Stomach smooth muscle (tissue), 2 donors: ENCODE results near the gene SLC23A2.
"Not testable (repeated sequence)": the region's sequence is repeated elsewhere in the genome, so short reads cannot be mapped to it uniquely, and the experiment has no call there.

Source experiments
- H3K27ac ChIP-seq: one replicate; pipeline ENCODE4 v1.7.0; 2013; ENCODE audit warnings: mild to moderate bottlenecking, low read length, inconsistent platforms
- H3K27me3 ChIP-seq, 2 donors: one replicate each; pipeline ENCODE4 v1.7.0; 2013; ENCODE audit warnings: low read length in 2 of 2; ENCODE audit not compliant: insufficient read depth in 2 of 2, control insufficient read depth in 1 of 2
- H3K36me3 ChIP-seq, 2 donors: one replicate each; pipeline ENCODE4 v1.7.0; 2013; ENCODE audit warnings: low read length in 2 of 2; ENCODE audit not compliant: control insufficient read depth in 2 of 2, insufficient read depth in 2 of 2
- H3K4me1 ChIP-seq: one replicate; pipeline ENCODE4 v1.7.0; 2013; ENCODE audit warnings: low read length; ENCODE audit not compliant: control insufficient read depth, insufficient read depth
- H3K4me3 ChIP-seq, 2 donors: one replicate each; pipeline ENCODE4 v1.7.0; 2013; ENCODE audit warnings: low read length in 2 of 2
- H3K9ac ChIP-seq, 2 donors: one replicate each; pipeline ENCODE4 v1.7.0; 2013; ENCODE audit warnings: low read length in 2 of 2, mild to moderate bottlenecking in 1 of 2
- H3K9me3 ChIP-seq, 2 donors: one replicate each; pipeline ENCODE4 v1.7.0; 2013; ENCODE audit warnings: low read length in 2 of 2; ENCODE audit not compliant: control insufficient read depth in 2 of 2
- donor health status: healthy.
- donor health status: Pancreatic carcinoma.

SLC23A2 gene

DNA sequence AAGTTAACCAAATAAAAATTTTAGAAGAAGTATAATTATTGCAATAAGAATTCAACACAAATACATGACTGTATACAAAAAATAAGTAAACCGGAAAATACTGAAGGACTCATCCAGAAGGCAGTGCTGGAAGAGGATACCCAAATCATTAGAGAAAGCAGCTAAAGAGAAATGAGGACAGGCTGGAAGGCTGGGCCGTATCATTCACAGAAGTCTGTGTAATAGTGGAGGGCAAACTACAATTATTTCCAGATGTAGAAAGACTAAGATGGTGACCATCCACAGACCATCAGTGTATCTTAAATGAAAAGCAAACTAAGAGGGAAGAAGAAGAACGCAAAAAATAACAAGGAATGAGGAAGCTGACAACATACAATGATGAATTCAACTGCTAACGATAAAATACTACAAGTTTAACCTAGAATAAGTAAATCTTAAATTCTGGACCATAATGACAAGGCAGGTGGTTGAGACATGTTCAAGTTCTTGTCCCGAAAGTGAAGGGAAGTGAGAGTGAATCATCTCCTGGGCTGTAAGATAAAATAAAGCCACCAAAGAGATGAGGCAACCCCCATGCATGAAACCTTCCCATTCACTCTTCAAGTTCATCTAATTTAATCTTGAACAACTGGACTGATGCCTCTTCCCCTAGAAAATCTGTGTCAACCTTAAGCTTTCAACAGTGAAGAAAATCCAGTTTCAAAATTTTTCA lies 71.5 kb downstream of the SLC23A2 start:
- H3K27ac ChIP-seq: no peak overlapping the region
- peaks cover 3 to 5% of the 10 kb centered on the region in 2 donors for H3K36me3 ChIP-seq
- H3K27me3 ChIP-seq: no peaks in the 10 kb centered on the region
- H3K4me1 ChIP-seq: peaks cover 12% of the 10 kb centered on the region
- no peak overlapping the region for H3K9ac ChIP-seq
- H3K4me3 ChIP-seq: no peak overlapping the region
- H3K9me3 ChIP-seq: no peaks in the 10 kb centered on the region

DNA sequence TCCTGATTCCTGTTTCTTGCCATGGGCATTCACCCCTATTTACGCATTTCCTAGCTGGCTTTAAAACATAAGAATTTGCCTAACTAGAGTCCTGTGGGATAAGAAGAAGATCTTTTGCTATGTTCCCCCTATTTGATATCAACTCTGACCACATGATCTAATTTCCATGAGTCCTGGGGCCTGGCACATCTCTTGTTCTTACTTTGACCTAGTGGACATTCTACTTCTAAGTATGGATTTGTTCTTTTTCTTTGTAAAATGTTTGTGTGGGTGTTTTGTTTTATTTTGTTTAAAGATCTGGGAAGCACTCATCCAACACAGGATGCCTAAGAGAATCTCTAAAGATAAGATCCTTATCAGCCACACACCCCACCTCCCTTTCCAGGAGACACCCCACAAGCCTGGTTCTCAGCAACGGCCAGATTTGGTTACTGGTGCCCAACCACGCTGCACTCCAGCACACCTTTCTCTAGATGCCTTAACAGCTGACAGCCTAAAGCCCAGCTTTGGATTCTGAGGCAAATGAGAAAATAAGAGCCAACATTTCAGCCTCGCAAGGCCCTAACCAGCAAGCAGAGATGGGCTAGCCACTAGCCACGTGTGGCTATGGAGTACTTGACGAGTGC lies 74.7 kb downstream of the SLC23A2 start:
- Histone ChIP-seq H3K36me3 (peaks cover 0 to 3% of the 10 kb centered on the region in 2 donors), H3K9ac (no peak overlapping the region), H3K27ac (peak overlapping the region; percentile 49), H3K4me1 (peaks cover 12% of the 10 kb centered on the region), H3K4me3 (no peak overlapping the region), H3K9me3 (no peaks in the 10 kb centered on the region), H3K27me3 (no peaks in the 10 kb centered on the region)

DNA sequence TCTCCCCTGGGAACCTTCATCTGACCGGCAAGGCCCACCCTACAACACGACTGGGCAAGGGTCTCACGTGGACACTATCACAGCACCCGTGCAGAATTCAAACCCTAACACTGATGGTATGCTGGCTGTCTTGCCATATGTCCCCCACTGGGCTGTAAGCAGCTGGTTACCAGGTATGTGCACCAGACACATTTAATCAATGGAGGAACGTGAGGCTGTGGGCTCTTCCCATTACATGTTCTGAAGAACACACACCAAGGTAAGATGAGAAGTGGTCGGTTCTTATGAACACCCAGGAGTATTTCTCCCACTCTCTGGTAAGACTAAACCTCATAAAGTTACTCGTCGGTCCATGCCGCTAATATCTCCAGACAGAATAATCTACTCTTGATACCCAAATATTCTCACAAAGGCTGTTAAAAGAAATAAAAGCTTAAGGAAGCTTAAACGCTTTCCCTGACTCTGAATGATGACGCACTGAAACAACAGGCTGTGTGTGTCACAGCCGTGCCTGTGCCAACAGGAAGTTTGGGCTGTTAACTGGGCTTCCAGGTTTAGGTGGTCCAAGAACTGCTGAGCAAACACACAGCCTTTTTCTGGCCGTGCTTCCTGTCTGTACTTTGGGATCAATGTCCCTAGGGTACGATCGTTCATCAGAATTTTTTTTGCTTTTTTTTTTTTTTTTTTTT lies 75.3 kb downstream of the SLC23A2 start:
- no peaks in the 10 kb centered on the region for H3K36me3 ChIP-seq
- peak overlapping the region in 1 of 2 donors; percentile 8 for H3K4me3 ChIP-seq
- peaks cover 12% of the 10 kb centered on the region for H3K4me1 ChIP-seq
- H3K27ac ChIP-seq: no peak overlapping the region
- no peaks in the 10 kb centered on the region for H3K9me3 ChIP-seq
- no peaks in the 10 kb centered on the region for H3K27me3 ChIP-seq
- no peak overlapping the region for H3K9ac ChIP-seq

DNA sequence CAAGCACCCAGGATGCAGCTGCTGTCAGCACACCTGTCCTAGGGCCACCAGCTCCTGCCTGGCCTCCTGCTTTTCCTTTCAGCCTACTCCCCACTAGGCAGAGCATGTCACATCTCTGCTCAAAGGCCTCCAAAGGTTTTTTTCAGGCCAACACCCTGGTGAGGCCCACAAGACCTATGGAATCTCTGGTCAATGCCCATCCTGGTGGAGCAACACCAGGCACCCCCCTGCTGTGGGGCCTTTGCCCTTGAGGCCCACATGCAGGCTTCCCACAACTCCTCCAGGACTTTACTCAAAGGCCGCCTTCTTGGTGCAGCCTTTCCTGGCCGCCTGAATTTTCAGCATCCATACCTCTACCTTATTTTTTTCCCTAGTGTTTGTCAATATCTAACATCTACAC lies 76.9 kb downstream of the SLC23A2 start:
- Histone ChIP-seq H3K4me3 (no peak overlapping the region), H3K9ac (no peak overlapping the region), H3K27me3 (no peaks in the 10 kb centered on the region), H3K36me3 (peaks cover 0 to 2% of the 10 kb centered on the region in 2 donors), H3K4me1 (peaks cover 12% of the 10 kb centered on the region), H3K27ac (no peak overlapping the region), H3K9me3 (no peaks in the 10 kb centered on the region)

DNA sequence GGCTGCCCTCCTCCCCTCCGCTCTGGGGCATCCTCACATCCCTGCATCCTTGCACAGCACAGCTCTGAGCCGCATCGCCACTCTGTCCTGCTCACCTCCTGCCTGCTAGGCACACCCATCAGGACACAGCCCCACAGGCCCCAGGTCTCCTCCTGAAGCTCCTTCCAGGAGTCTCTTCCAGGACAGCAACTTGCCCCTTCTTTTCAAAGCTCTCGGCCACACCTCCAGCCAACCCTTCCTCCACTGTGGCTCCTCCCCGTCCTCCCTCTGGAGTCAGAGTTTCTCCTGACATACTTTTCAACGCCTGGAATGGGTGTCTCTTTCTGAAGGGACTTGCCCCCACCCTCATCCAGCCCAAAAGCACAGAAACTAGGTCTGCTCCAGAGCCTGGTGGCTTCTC lies 77.3 kb downstream of the SLC23A2 start:
- Histone ChIP-seq H3K9me3 (no peaks in the 10 kb centered on the region), H3K4me3 (no peak overlapping the region), H3K27me3 (no peaks in the 10 kb centered on the region), H3K4me1 (peaks cover 12% of the 10 kb centered on the region), H3K27ac (no peak overlapping the region), H3K36me3 (peaks cover 0 to 2% of the 10 kb centered on the region in 2 donors), H3K9ac (no peak overlapping the region)

DNA sequence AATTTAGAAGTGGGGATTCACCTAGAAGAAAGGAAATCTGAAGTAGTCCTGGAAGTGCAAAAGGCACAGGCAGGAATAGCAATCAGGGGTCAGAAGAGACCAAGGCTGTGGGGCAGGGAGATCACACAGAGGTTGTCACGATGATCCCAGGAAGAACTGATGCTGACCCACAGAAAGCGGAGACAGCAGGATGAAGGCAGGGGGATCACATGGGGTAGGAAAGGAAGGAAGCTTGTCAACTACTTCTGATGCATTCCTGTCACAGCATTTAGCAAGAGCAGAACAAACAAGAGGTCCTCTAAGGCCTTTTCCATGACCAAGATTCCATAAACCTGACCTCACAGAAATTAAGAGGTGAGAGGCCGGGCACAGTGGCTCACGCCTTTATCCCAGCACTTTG lies 79.1 kb downstream of the SLC23A2 start:
- Histone ChIP-seq H3K4me1 (peaks cover 13% of the 10 kb centered on the region), H3K27ac (no peak overlapping the region), H3K36me3 (peaks cover 0 to 2% of the 10 kb centered on the region in 2 donors), H3K9ac (no peak overlapping the region), H3K9me3 (no peaks in the 10 kb centered on the region), H3K4me3 (no peak overlapping the region), H3K27me3 (no peaks in the 10 kb centered on the region)

DNA sequence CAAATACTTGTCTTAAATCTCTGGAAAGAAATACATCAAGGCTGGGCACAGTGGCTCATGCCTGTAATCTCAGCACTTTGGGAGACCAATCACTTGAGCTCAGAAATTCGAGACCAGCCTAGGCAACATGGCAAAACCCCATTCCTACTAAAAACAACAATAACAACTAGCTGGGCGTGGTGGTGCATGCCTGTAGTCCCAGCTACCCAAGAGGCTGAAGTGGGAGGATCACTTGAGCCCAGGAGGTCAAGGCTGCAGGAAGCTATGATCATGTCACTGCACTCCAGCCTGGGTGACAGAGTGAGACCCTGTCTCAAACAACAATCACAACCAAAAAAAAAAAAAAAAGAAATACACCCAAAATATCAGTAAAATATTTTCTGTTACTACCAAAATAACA lies 80.0 kb downstream of the SLC23A2 start:
- H3K27ac ChIP-seq, H3K9me3 ChIP-seq, H3K9ac ChIP-seq, H3K4me3 ChIP-seq, H3K36me3 ChIP-seq, H3K27me3 ChIP-seq: not testable (repeated sequence)
- peaks cover 15% of the 10 kb centered on the region for H3K4me1 ChIP-seq

DNA sequence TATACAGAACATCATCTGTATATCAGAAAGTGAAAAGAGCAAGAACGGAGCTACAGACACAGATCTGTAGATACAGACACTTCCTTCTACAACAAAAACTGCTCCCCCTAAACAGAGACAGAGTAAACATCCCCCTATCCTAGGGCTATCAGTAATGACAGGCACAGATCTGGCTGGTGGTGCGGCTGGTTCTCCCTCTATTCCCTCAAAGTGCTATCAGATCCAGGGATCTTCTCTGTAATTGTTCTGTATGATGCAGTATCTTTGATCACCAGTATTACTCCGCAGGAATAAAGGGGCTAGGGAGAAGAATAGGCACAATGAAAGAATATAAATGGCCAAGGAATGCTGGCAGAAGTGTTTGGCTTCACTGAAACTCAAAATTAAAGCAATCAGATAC lies 80.7 kb downstream of the SLC23A2 start:
- H3K36me3 ChIP-seq: peaks cover 0 to 2% of the 10 kb centered on the region in 2 donors
- no peak overlapping the region for H3K4me3 ChIP-seq
- no peaks in the 10 kb centered on the region for H3K27me3 ChIP-seq
- no peak overlapping the region for H3K27ac ChIP-seq
- no peaks in the 10 kb centered on the region for H3K9me3 ChIP-seq
- peaks cover 13% of the 10 kb centered on the region for H3K4me1 ChIP-seq
- H3K9ac ChIP-seq: no peak overlapping the region

DNA sequence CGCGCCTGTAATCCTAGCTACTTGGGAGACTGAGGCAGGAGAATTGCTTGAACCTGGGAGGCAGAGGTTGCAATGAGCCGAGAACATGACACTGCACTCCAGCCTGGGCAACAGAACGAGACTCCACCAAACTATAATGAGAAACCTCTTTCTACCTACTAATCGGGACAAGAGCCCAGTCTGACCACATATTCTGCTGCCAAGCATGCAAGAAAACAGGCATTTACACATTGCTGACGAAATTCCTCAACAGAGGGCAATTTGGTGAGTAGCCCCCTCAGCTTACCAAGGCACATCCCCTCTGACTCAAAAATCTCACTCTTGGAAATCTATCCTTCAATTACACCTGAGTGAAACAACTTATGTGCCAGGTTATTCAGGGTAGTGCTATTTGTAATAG lies 81.2 kb downstream of the SLC23A2 start:
- no peak overlapping the region for H3K9ac ChIP-seq
- H3K9me3 ChIP-seq: no peaks in the 10 kb centered on the region
- no peaks in the 10 kb centered on the region for H3K27me3 ChIP-seq
- no peak overlapping the region for H3K4me3 ChIP-seq
- peaks cover 10% of the 10 kb centered on the region for H3K4me1 ChIP-seq
- H3K36me3 ChIP-seq: peaks cover 0 to 2% of the 10 kb centered on the region in 2 donors
- H3K27ac ChIP-seq: no peak overlapping the region

DNA sequence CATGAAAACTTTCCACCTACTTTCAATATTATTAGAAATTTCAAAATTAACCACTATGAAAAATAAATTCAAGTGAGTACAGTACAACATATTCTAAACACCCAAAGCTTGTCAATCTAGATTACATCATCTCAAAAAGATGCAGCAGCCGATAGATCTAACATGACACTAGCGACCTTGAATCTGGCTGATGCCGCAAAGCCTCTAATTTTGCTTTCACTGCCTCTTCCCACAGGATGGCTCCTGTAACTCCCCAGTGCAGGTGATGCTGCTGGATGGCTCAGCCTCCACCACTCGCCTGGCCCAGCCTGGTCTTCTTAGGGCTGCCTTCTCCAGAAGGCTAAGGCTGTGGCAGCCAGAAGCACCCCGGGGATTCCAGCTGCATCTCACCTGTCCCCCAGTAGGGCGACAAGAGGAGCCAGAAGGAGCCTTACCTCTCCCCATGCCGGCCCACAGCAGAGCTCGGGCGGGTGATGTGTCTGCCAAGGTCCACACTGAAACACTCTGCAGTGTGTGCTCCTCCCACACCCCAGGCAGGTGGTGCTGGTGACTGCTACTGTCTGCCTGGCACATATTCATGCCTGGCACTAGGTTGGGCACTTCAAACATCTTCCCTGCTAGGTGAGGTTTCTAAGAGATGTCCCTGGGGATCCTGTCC lies 82.1 kb downstream of the SLC23A2 start:
- Histone ChIP-seq H3K9ac (no peak overlapping the region), H3K4me1 (peaks cover 10% of the 10 kb centered on the region), H3K27ac (no peak overlapping the region), H3K36me3 (peaks cover 0 to 2% of the 10 kb centered on the region in 2 donors), H3K27me3 (no peaks in the 10 kb centered on the region), H3K9me3 (no peaks in the 10 kb centered on the region), H3K4me3 (no peak overlapping the region)
